Stimulated activated CD4-positive, alpha-beta T cell treated with anti-CD3 and anti-CD28 coated beads, Interleukin-12 subunit alpha, Interleukin-12 subunit beta, amount 100 ng/mL, for 48 hours (primary cell): Measurements from ENCODE around the gene DLG4.

Experiments used
- DNase-seq, 3 donors: peaks; one replicate each; pipeline ENCODE4 v3.0.0-alpha.2; 2020; ENCODE audit warnings: low read depth in 2 of 3, low spot score in 1 of 3

The DLG4 gene

GRCh38 chr17:7215652-7216180 lies 3.9 kb downstream of the DLG4 start:
- no peak for DNase-seq

GRCh38 chr17:7215136-7215638 lies 4.4 kb downstream of the DLG4 start:
- no peak for DNase-seq

- DNase-seq, result peak; percentile 99 to 100 (median 100)
Measured at GRCh38 chr17:7214300-7215135, 5.1 kb downstream of the DLG4 start.

GRCh38 chr17:7213895-7214299 lies 5.7 kb downstream of the DLG4 start:
- DNase-seq, result peak in 2 of 3 donors; percentile 51 to 61

- no peak for DNase-seq
Measured at GRCh38 chr17:7211491-7212273, 8.0 kb downstream of the DLG4 start.

- no peak for DNase-seq
Measured at GRCh38 chr17:7208754-7209460, 10.7 kb downstream of the DLG4 start.

- no peak for DNase-seq
Measured at GRCh38 chr17:7208027-7208571, 11.5 kb downstream of the DLG4 start.

- no peak for DNase-seq
Measured at GRCh38 chr17:7207120-7208001, 12.3 kb downstream of the DLG4 start.

- no peak for DNase-seq
Measured at GRCh38 chr17:7205561-7205960, 14.1 kb downstream of the DLG4 start.

GRCh38 chr17:7204828-7205461 lies 14.7 kb downstream of the DLG4 start:
- peak; percentile 79 to 89 (median 89) for DNase-seq

- no peak for DNase-seq
Measured at GRCh38 chr17:7204336-7204735, 15.3 kb downstream of the DLG4 start.

GRCh38 chr17:7203391-7203790 lies 16.2 kb downstream of the DLG4 start:
- no peak for DNase-seq

GRCh38 chr17:7196651-7197401 lies 22.8 kb downstream of the DLG4 start:
- DNase-seq, result no peak

- no peak for DNase-seq
Measured at GRCh38 chr17:7195971-7196370, 23.7 kb downstream of the DLG4 start.

- DNase-seq, result no peak
Measured at GRCh38 chr17:7192271-7192937, 27.2 kb downstream of the DLG4 start.

GRCh38 chr17:7191571-7192270 lies 27.9 kb downstream of the DLG4 start:
- no peak for DNase-seq

- no peak for DNase-seq
Measured at GRCh38 chr17:7191069-7191468, 28.6 kb downstream of the DLG4 start.
